ENCODE data around the gene FAM72B. TPM values are rescaled to one million over a fixed set of nuclear protein-coding genes. Genes with fewer than 3 reads are reported as not detected.
"Not testable (repeated sequence)": the region's sequence is repeated elsewhere in the genome, so short reads cannot be mapped to it uniquely, and the experiment has no call there.

The FAM72B gene
- total and polyA plus RNA-seq, 10 of the 15 experiments (the other 5 are each of a cell fraction or from before 2014, with no cell fraction given): 7.3 to 37.8 (median 17.5) TPM

- in situ Hi-C loops (cut with MboI); H3K36me3 ChIP-seq (ENCODE audit: control insufficient read depth in 2 of 2, insufficient read depth in 2 of 2, low read length in 1 of 2); H3K4me3 ChIP-seq; SMC1A ChIA-PET (ENCODE audit: uncharacterized antibody, unreplicated experiment); ATAC-seq; BruUV-seq (replicated peaks); H3K27me3 ChIP-seq (replicated peaks in 1 of 2; ENCODE audit: control insufficient read depth in 2 of 2, insufficient read depth in 2 of 2, low read length in 1 of 2); CTCF ChIA-PET; POLR2A ChIA-PET; H3K79me2 ChIP-seq (ENCODE audit: control insufficient read depth, insufficient read depth, low read length); H3K9ac ChIP-seq (ENCODE audit: control insufficient read depth, insufficient read depth, low read length); FAIRE-seq; DNase-seq (ENCODE audit: low read depth, low spot score); H3K4me2 ChIP-seq (ENCODE audit: control insufficient read depth, insufficient read depth); H3K4me1 ChIP-seq (ENCODE audit: control insufficient read depth, insufficient read depth, low read length); H3K27ac ChIP-seq (ENCODE audit: control insufficient read depth, insufficient read depth); H4K20me1 ChIP-seq (ENCODE audit: control insufficient read depth, insufficient read depth); intact Hi-C loops (cut with micrococcal nuclease; ENCODE audit: unreplicated experiment); H3K9me3 ChIP-seq (replicated peaks; ENCODE audit: control insufficient read depth, insufficient read depth, low read length); RAD21 ChIA-PET (ENCODE audit: unreplicated experiment); H2AFZ ChIP-seq (ENCODE audit: control insufficient read depth, low read depth, low read length): not testable (repeated sequence)
- WGBS (ENCODE audit: insufficient coverage, insufficient replicate concordance, low lambda C conversion rate, missing lambda C conversion rate): no CpG with 5 or more reads among the region's 6 CpGs
These were observed 43.7 kb downstream of the FAM72B start for GRCh38 chr1:121140393-121140792.

DNA sequence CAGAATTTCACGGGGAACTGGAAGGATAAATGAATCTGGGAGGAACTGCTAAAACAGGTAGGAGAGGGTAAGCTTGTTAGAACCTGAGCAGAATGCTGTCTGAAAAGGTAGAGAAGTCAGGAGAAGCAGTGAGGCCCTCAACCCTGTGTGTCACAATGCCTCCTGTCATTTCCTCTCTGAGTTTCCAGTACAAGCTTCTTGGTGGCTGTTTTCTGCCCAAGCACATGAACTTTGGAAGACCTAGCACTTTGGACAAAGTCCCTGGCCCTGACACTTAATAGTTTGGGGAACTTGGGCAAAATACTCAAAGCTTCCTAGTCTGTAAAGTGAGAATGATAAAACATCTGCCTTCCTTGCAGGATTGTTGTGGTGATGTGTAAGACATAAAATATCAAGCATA is 52.6 kb downstream of the FAM72B start:
- intact Hi-C loops (cut with micrococcal nuclease; ENCODE audit: unreplicated experiment); SMC1A ChIA-PET (ENCODE audit: uncharacterized antibody, unreplicated experiment); H4K20me1 ChIP-seq (ENCODE audit: control insufficient read depth, insufficient read depth); POLR2A ChIA-PET; RAD21 ChIA-PET (ENCODE audit: unreplicated experiment); BruUV-seq (replicated peaks); H3K4me1 ChIP-seq (ENCODE audit: control insufficient read depth, insufficient read depth, low read length); H3K4me2 ChIP-seq (ENCODE audit: control insufficient read depth, insufficient read depth); H3K27ac ChIP-seq (ENCODE audit: control insufficient read depth, insufficient read depth); H3K9me3 ChIP-seq (replicated peaks; ENCODE audit: control insufficient read depth, insufficient read depth, low read length); H3K79me2 ChIP-seq (ENCODE audit: control insufficient read depth, insufficient read depth, low read length); H3K9ac ChIP-seq (ENCODE audit: control insufficient read depth, insufficient read depth, low read length); ATAC-seq; H2AFZ ChIP-seq (ENCODE audit: control insufficient read depth, low read depth, low read length); CTCF ChIA-PET; H3K27me3 ChIP-seq (replicated peaks in 1 of 2; ENCODE audit: control insufficient read depth in 2 of 2, insufficient read depth in 2 of 2, low read length in 1 of 2); H3K4me3 ChIP-seq; DNase-seq (ENCODE audit: low read depth, low spot score); H3K36me3 ChIP-seq (ENCODE audit: control insufficient read depth in 2 of 2, insufficient read depth in 2 of 2, low read length in 1 of 2); in situ Hi-C loops (cut with MboI); FAIRE-seq: not testable (repeated sequence)
- WGBS (ENCODE audit: insufficient coverage, insufficient replicate concordance, low lambda C conversion rate, missing lambda C conversion rate): no CpG with 5 or more reads among the region's 1 CpG

DNA sequence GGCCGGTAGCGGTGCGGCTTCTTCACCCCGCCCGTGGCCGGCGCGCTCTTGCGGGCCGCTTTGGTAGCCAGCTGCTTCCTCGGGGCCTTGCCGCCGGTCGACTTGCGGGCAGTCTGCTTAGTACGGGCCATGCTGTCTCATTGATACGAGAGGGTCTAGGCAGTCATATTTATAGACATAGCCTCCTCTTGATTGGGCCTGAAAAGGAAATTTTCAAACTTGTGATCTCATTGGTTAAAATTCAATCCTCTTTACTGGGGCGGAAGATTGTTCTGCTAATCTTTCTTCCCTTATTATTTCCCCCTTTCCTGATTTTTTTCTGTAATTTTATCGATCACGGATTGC is 65.7 kb downstream of the FAM72B start:
- H3K4me2 ChIP-seq (ENCODE audit: control insufficient read depth, insufficient read depth); H3K4me3 ChIP-seq; H3K27ac ChIP-seq (ENCODE audit: control insufficient read depth, insufficient read depth); POLR2A ChIA-PET; H4K20me1 ChIP-seq (ENCODE audit: control insufficient read depth, insufficient read depth); in situ Hi-C loops (cut with MboI); H3K79me2 ChIP-seq (ENCODE audit: control insufficient read depth, insufficient read depth, low read length); intact Hi-C loops (cut with micrococcal nuclease; ENCODE audit: unreplicated experiment); FAIRE-seq; H3K27me3 ChIP-seq (replicated peaks in 1 of 2; ENCODE audit: control insufficient read depth in 2 of 2, insufficient read depth in 2 of 2, low read length in 1 of 2); DNase-seq (ENCODE audit: low read depth, low spot score); H3K36me3 ChIP-seq (ENCODE audit: control insufficient read depth in 2 of 2, insufficient read depth in 2 of 2, low read length in 1 of 2); H2AFZ ChIP-seq (ENCODE audit: control insufficient read depth, low read depth, low read length); CTCF ChIA-PET; H3K4me1 ChIP-seq (ENCODE audit: control insufficient read depth, insufficient read depth, low read length); SMC1A ChIA-PET (ENCODE audit: uncharacterized antibody, unreplicated experiment); H3K9ac ChIP-seq (ENCODE audit: control insufficient read depth, insufficient read depth, low read length); BruUV-seq (replicated peaks); H3K9me3 ChIP-seq (replicated peaks; ENCODE audit: control insufficient read depth, insufficient read depth, low read length); RAD21 ChIA-PET (ENCODE audit: unreplicated experiment): not testable (repeated sequence)
- ATAC-seq: peak; percentile 53
- 60% methylated on average over 1 of the region's 20 CpGs for WGBS (ENCODE audit: insufficient coverage, insufficient replicate concordance, low lambda C conversion rate, missing lambda C conversion rate)

Other genes starting within 250 kb of the FAM72B start
- 1.7 and 2.4 TPM in 2 replicates for gene SRGAP2C, start 635 bp upstream of the FAM72B start, total RNA-seq (2014; rRNA removed)
- gene SRGAP2C, start 635 bp upstream of the FAM72B start, total RNA-seq (2014; rRNA removed; fragmentation: Illumina TruSeq; extraction: Trizol): 2.3 TPM in 2 replicates
- 6.0 and 7.6 TPM in 2 replicates for gene SRGAP2C, start 635 bp upstream of the FAM72B start, total RNA-seq (2021)
- gene SRGAP2C, start 635 bp upstream of the FAM72B start, polyA plus RNA-seq (2011; rRNA removed): 3.5 and 4.0 TPM in 2 replicates
- 1.7 and 2.3 TPM in 2 replicates for gene SRGAP2C, start 635 bp upstream of the FAM72B start, polyA plus RNA-seq (2014; fragmentation: Illumina TruSeq; extraction: Trizol)
- 1 to 10 TPM in 1 of 2 experiments, under 1 TPM in 1; 0.82 to 1.4 TPM for gene SRGAP2C, start 635 bp upstream of the FAM72B start, polyA plus RNA-seq (2014; fragmentation: Nextera tagmentation; extraction: Ambion mirVana)
- 1.0 and 1.2 TPM in 2 replicates for gene SRGAP2C, start 635 bp upstream of the FAM72B start, polyA plus RNA-seq (2014; rRNA removed)
- gene SRGAP2C, start 635 bp upstream of the FAM72B start, polyA plus RNA-seq (2016; fragmentation: Nextera tagmentation; extraction: Ambion mirVana): 1 to 10 TPM; 2.3 to 2.6 TPM